M059J (cell line): ENCODE results near the gene CNOT6. TPM values are rescaled to one million over a fixed set of nuclear protein-coding genes. Genes with fewer than 3 reads are reported as not detected.

Source experiments
- DNase-seq: peaks from one replicate; pipeline ENCODE4 v3.0.0-alpha.2; 2012; ENCODE audit warnings: low read depth
- total RNA-seq: library from RNA; depleted of rRNA; stranded (reverse); fragments of >200 nt; shearing (Covaris generic); gene quantifications from 2 replicates; pipeline ENCODE4 v1.2.3, GENCODE V29; 2014

CNOT6 gene
- total RNA-seq, 1 experiment from 2014 or later = 22.2 TPM

- no peak for DNase-seq
These were observed 74.7 kb downstream of the CNOT6 start for GRCh38 chr5:180568914-180569313.

- DNase-seq = no peak
These were observed 81.4 kb downstream of the CNOT6 start for GRCh38 chr5:180575571-180575970.

- no peak for DNase-seq
These were observed 86.5 kb downstream of the CNOT6 start for GRCh38 chr5:180580681-180581080.

DNA sequence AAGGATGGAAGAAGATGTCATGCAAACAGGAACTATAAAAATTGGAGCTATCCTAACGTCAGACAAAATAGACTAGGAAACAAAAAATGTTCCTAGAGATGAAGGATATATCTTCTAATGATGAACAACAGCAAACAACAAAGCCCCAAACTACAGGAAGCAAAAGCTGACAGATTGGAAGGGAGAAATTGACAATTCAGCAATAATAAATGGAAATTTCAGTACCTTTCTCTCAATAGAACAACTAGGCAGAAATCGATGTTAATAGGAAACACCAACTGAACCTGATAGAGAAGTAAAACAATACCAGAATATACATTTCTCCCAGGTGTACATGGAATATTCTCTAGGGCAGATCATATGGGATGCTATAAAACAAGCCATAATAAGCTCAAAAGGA lies 89.6 kb downstream of the CNOT6 start:
- DNase-seq = no peak

DNA sequence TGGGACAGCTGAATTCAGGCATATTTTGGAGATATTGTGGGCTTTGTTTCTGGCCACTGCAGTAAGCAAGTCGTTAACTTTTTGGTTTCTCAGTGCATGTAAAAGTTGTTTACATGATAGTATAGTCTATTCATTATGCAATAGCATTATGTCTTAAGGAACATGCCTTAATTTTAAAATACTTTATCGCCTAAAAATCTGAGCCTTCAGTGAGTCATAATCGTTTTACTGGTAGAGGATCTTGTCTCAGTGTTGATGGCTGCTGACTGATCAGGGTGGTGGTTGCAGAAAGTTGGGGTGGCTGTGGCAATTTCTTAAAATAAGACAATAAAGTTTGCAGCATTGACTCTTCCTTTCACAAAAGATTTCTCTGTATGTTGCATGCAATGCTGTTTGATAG lies 92.0 kb downstream of the CNOT6 start:
- no peak for DNase-seq

DNA sequence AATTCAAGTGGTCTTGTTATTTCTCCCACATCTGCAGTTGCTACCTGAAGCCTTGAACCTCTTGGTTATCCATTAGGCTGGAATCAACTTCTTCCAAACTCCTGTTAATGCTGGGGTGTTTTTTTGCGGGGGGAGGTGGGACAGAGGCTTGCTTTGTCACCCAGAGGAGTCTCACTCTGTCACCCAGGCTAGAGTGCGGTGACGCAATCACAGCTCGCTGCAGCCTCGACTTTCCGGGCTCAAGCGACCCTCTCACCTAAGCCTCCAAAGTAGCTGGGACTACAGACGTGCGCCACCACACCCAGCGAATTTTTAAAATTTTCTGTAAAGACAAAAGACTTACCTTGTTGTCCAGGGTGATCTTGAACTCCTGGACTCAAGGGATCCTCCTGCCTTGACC lies 92.7 kb downstream of the CNOT6 start:
- DNase-seq = no peak

- no peak for DNase-seq
These were observed 95.8 kb downstream of the CNOT6 start for GRCh38 chr5:180589771-180590542.

- DNase-seq = no peak
These were observed 96.5 kb downstream of the CNOT6 start for GRCh38 chr5:180590543-180591310.

GRCh38 chr5:180591311-180591887 lies 97.2 kb downstream of the CNOT6 start, which contains the start of gene SCGB3A1:
SCGB3A1 (minus strand) TSS chr5:180591499; CDS start chr5:180591462, 37 bp downstream.
- no peak for DNase-seq

DNA sequence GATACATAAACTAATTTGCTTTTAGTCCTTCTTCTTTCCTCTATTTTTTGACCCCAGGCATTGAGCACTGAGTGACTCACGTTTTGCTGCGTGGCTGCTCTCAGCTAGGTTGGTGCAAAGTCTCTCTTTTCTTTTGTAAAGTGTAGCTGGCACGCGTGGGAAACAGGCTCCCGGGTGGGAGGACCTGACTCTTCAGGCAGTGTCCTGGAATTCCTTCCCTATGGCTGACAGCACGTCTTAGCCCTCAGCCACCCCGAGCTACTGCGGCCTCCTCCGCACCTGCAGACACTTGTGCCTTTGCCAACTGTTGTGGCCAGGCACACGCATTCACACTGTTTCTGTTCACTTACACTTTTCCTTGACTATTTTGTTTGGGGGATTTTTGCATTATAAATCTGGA lies 98.0 kb downstream of the CNOT6 start:
- DNase-seq = peak; percentile 9

DNA sequence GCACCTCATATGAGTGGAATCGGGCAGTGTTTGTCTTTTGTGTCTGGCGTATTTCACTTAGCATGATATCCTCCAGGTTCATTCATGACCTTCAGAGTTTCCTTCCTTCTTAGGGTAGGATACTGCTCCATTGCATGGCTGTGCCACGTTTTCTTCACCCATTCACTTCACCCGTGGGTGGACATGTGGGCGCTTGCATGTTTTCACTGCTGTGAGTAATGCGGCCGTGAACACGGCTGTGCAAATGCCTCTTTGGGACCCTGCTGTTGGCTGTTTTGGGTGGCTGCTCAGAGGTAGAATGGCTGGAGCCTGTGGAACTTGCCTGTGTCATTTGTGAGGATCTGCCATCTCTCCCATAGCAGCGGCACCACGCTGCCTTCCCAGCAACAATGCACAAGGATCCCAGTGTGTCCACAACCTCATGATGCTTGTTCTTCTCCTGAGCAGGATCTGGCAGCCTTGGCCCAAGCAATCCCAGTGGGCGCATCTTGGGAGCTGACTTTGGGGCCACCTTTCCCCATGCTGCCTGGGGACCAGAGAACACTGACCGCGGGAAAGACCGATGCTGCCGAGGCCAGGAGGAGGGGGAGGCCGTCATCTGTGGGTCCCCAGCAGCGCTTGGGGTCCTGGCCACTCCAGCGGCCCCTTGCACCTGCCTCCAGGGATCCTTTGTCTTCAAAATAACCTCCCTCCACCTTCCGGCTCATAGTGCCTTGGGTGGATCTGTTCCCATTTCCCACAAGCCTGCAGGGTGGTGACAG lies 99.4 kb downstream of the CNOT6 start:
- no peak for DNase-seq

GRCh38 chr5:180594311-180595045 lies 100.3 kb downstream of the CNOT6 start:
- no peak for DNase-seq

DNA sequence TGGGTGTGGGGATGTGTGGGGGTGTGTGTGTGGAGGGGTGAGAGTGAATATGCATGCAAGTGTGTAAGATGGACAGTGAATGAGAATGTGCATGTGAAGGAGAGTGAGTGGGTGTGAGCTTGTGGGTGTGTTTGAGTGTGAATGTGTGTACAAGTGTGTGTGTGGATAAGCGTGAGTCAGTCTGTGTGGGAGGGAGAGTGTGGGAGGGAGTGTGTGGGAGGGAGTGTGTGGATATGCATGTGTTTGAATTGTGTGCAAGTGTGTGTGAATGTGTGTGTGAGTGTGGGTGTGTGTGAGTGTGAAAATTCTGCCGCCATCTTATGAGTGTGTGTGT lies 100.8 kb downstream of the CNOT6 start:
- DNase-seq = no peak

GRCh38 chr5:180595381-180596114 lies 101.4 kb downstream of the CNOT6 start:
- DNase-seq = no peak

DNA sequence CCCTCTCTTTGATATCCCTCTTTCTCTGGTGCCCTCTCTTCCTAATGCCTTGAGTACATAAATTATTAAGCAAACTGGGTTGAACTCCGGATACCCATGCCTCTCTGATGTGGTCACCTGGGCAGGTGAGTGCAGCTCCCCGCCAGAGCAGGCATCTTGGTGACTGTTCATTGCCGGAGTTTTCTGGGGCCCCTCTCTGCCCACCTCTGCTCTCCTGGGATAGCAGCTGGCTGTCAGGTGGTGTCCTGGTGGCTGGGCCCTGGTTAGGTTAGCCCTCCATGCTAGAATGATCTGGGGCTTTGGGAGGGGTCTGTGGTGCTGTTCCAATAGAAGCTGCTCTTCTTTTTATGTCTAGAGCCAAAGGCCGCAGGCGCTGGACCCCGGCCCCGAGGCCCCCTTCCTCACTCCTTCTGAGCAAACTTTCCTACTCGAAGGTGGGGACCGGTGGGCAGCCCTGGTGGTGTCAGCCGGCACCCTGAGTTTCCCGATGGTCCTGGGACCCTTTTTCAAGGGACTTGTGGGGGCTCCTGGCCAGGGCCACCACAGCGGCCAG lies 102.0 kb downstream of the CNOT6 start:
- no peak for DNase-seq

GRCh38 chr5:180596668-180597231 lies 102.6 kb downstream of the CNOT6 start:
- DNase-seq = no peak

DNA sequence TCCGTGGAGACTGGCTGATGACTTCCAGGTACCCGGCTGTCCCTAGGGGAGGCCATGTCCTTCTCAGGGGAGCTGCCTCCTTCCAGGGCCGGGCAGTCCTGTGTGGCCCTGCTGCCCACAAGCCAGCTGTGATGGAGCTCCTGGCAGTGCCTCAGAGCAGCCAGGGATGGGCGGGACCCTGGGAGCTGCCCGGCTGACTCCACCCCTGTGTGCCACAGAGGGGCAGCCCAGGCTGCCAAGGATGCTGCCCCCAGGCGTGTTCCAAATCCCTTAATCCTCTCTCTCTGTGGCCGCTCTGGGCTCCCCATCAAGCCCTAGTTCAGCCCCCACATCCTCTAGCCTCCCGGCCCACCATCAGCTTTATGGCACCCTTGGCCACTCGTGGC lies 104.1 kb downstream of the CNOT6 start:
- DNase-seq = no peak

GRCh38 chr5:180598797-180599589 lies 104.8 kb downstream of the CNOT6 start:
- DNase-seq = no peak

DNA sequence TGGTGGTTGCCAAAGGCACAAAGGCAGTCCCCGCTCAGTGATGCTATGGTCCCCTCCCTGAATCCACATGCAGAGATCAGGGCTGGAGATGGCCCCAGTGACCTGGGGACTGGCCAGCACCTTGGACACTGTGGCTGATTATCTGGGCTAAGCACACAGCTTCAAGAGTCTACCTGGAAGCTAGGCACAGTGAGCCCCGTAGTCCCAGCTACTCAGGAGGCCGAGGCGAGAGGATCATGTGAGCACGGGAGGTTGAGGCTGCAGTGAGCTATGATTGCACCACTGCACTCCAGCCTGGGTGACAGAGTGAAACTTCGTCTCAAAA lies 105.4 kb downstream of the CNOT6 start:
- no peak for DNase-seq
